IMR-90 (cell line): ENCODE measurements around the gene ASXL2.

Source experiments
- MAFK ChIP-seq: IDR thresholded peaks from 2 replicates; pipeline ENCODE4 v1.6.1; 2012; ENCODE audit warnings: low read depth, low read length, improper control_type of control experiment
- POLR2A ChIP-seq: IDR thresholded peaks from 2 replicates; pipeline ENCODE4 v1.6.1; 2012; ENCODE audit warnings: mild to moderate bottlenecking, low read depth, low read length
- RAD21 ChIP-seq: IDR thresholded peaks from 2 replicates; pipeline ENCODE4 v1.6.1; 2012; ENCODE audit warnings: low read length, improper control_type of control experiment

DNA sequence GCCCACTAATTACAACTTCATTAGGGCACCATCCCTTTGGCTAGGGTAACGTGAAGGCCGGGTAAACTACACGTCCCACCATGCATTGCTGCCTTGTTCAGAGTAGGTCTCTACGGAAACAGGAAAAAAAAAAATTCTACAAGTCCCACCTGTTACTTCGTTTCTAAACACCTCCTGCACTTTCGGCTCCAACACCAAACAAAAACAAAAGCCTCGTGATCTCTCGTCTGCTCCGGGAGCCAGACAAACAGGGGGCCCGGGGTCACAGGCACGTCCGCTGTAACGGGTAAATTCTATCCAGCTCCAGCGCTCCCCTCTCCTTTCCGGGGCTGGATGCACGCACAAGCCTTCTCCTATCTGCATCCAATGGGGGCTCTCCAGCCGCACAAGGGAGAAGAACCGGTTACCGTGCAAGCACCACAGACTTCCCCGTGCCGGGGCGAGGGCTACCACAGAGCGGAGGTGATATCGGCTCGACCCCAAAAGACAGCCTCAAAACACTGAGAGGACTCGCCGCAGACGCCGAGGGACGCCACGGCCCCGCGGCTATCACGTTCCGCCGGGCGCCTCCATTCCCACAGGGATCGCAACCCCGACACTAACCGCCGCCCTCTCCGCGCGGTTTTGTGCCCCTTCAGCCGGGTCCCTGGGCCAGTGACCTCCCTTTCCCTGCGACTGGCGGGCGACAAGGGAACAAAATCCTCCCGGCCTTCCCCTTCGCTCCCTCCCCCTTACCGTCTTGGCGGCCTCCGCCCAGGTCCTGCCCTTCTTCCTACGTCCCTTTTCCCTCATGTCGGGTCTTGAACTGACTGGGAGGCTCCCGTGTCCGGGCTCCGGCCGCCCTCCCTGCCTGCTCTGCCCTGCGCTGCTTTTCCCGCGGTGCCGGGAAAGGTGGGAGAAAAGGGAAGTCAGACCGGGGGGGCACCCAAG is 591 bp downstream of the ASXL2 start:
- no peak for TF ChIP-seq RAD21
- no peak; the same call in 1 of the 2 replicates for TF ChIP-seq POLR2A
- no peak for TF ChIP-seq MAFK
